GM19023 (cell line): ENCODE measurements around the gene RMI2.
"Not testable (repeated sequence)": the region's sequence is repeated elsewhere in the genome, so short reads cannot be mapped to it uniquely, and the experiment has no call there.

ENCODE experiments used
- ATAC-seq: cut with Tn5 transposase; IDR thresholded peaks from one replicate; pipeline ENCODE4 v1.9.1; 2021; ENCODE audit warnings: mild to moderate bottlenecking, moderate library complexity; ENCODE audit not compliant: unreplicated experiment

RMI2 gene

GRCh38 chr16:11350921-11351335 is 5.7 kb downstream of the RMI2 start:
- ATAC-seq, result no peak

- ATAC-seq, result no peak
Measured at GRCh38 chr16:11353158-11353557, 7.9 kb downstream of the RMI2 start.

DNA sequence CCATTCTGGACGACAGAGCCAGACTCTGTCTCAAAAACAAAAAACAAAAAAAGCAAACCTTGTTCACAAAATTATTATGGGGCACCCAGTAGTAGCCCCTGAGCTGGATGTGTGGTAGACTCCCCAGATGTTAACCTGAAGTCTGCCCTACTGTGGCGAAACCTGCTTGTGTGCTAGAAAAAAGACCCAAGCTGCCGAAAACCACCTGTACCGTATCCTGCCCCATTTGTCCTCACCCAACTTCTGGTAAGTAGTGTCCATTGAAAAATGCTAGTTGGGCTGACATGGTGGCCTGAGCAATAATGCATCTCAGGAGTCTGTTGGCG is 9.1 kb downstream of the RMI2 start:
- peak; percentile 39 for ATAC-seq

- peak; percentile 59 for ATAC-seq
Measured at GRCh38 chr16:11354733-11355574, 9.7 kb downstream of the RMI2 start.

GRCh38 chr16:11355862-11356261 is 10.6 kb downstream of the RMI2 start:
- no peak for ATAC-seq

DNA sequence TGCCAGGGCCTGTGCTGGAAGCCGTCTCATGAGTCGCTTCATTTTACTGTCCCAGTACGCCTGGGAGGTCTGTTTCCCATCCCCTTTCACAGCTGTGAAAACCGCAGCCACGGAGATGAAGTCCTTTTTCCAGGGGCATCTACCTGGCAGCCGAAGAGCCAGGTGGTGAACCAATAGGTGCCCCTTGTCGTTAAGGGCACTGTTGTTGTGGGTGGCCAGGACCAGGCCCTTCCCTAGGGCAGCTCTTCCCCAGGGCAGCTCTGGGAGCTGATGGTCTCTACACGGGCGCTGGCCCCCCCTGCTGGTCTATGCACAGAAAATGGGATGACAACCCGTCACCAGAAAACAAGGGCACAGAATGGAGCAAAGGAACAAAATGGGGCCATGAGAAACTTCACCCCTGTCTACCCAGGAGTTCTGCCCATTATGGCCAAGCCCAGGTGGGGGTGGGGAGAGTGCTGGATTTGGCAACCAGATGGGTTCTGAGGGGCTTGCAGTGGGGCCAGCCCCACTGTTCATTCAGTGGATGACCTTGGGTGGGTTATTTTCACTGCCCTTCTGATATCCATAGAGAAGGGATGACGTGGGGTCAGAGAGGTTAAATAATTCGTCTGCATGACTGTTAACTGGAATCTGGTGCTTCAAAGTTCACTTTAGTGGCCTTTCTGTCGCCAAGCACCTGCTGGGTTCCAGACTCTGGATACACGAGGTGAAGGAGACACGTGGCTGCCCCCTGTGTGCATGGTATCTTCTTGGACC is 11.5 kb downstream of the RMI2 start:
- ATAC-seq, result no peak

- no peak for ATAC-seq
Measured at GRCh38 chr16:11358531-11358930, 13.3 kb downstream of the RMI2 start.

DNA sequence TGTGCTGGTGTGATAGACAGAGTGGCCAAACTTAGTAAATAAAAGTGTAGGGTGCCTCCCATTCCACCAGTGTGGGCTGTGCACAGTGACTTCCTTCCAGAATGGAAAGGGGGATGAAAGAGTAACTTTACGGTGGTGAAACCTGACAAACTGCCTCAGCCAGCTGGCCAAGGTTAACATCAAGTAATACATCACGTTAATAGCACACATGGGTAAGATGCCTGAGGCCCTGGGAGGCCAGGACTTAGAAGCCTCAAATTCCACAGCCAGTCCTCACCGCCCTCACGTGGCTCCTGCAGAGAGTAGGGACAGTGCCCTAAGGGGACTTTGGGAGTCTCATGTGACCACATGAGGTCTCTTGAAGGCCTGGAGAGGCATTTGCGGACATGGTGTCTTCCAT is 14.1 kb downstream of the RMI2 start:
- ATAC-seq, result no peak

DNA sequence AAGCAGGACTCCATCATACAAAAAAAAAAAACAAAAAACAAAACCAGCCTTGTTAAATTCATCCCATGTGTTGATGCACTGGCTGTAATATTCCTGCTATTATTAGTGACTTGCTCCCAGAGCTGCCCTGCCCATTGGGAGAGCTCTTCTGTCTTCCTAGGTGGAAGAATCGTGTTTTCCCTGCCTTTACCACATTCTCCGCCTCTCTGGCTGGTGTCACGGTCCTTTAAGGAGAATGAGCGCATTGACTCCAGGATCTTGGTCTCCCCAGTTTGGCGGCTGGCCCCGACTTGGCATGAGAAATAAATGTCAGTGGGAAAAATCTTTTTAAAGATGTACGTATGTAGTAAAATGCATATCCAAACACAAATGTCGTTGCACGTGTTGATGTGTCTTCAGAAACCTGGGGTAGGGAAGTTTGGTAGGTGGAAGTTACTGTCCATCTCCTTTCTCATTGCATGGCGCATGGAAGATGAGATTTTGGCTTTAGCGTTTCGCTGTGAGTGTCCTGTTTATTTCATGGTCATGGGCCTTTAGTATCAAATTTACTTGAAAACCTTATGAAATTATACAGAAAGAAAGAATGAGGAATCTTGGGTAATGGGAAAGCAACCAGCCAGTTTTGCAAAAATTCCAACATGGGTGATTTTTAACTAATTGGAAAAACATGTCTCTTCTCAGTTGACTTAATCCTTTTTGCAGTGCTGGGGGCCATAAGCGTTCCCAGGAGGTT is 15.5 kb downstream of the RMI2 start:
- no peak for ATAC-seq

DNA sequence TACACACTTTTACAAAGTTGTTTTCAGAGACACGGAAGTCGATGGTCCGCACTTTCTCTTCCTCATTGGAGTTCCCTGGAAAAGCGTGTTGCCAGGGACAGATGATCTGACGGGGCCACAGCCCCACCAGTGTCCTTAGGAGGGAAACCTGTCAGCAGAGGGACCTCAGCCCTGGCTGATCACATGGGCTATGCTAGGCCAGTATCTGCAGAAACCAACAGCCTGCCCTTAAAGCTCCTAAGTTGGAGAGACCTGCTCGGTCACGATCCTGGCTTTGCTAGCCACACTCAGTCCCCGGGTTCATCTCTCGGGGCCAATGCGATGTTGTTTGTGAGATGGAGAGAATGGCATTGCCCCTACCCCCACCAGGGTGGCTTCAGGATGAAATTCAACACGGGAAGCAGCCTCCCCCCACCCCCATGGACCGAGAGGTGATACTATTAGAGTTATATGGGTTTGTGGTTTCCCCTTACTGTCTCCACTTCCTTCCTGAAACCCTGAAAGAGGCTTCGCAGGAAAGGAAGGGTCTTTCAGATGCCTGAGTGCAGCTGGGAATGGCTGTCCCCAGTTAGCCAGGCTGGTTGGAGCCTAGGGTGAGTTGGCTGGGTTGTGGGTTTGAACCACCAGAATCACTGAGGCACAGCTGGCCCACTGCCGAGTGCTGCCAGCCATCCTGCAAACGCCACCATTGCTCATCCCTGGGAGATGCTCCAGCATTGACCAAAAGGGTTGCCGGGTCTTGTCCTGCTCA is 16.6 kb downstream of the RMI2 start:
- ATAC-seq, result peak; percentile 47

GRCh38 chr16:11363927-11364258 is 18.6 kb downstream of the RMI2 start:
- no peak for ATAC-seq

GRCh38 chr16:11367483-11367906 is 22.2 kb downstream of the RMI2 start:
- no peak for ATAC-seq

DNA sequence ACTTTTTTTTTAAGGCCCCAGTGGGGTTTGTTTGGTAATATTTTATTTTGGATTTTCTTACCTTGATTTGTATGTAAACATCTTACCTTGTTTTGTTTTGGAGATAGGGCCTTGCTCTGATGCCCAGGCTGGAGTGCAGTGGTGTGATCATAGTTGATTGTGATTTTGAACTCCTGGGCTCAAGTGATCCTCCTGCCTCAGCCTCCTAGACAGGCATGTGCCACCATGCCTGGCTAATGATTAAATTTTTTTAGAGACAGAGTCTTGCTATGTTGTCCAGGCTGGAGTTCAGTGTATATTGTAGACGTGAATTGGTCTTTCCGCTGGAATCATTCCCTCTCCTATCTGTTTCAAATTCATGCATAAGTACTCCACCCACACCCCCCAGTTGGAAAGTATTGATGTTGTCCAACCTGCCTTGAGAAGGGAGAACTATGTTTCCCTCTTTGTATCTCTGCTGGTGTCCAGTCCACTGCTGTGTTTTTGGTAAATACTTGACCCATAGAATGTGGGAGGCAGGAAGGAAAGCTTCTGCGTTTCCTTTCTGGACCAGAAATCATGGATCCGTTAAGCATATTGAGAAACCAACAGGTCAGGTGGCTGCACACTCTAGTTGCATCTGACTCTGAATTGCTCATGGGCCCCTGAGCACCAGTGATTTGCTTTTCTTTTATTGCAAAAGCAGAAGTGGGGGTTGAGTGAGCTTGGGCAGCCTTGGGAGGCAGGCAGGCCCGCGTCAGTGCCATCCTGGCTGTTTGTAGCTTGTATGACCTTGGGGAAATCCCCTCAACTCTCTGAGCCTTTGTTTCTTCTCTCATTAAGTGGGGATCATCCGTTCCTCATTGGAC is 25.0 kb downstream of the RMI2 start:
- ATAC-seq, result peak; percentile 67

- ATAC-seq, result not testable (repeated sequence)
Measured at GRCh38 chr16:11370932-11371279, 25.6 kb downstream of the RMI2 start.

DNA sequence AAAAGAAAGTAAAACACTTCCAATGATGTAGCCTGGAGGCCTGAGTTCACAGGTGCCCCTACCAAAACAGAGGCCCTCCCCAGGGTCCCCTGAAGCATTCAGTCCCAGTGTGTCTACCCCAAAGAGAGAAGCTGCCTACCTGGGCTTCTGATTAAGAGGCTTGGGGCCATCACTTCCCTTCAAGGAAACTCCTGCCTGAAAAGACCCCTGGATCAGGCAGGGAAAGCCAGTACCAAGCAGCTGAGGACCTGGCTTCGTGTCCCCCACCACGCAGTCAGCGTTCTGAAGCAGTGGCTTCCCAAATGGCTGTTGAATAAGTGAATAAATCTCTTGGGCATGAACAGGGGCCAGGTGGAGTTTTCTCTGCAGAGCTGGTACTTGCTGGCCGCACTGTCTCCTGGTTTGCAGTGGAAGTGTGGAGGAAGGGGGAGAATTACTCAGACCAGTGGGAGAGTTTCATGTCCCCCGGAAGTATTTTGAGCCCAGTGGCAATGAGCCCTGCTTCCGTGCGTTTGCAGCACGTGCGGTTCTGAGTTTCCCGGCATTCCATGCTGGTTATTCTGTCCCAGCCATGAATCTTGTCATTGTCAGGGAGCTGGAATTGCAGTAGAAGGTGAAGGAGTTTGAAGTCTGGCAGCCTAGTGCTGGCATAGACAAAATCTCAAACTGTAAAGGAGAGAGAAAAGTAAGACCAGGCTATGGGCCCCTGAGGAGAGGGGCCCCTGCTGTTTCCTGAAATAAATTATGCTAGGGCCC is 27.0 kb downstream of the RMI2 start:
- ATAC-seq, result no peak

DNA sequence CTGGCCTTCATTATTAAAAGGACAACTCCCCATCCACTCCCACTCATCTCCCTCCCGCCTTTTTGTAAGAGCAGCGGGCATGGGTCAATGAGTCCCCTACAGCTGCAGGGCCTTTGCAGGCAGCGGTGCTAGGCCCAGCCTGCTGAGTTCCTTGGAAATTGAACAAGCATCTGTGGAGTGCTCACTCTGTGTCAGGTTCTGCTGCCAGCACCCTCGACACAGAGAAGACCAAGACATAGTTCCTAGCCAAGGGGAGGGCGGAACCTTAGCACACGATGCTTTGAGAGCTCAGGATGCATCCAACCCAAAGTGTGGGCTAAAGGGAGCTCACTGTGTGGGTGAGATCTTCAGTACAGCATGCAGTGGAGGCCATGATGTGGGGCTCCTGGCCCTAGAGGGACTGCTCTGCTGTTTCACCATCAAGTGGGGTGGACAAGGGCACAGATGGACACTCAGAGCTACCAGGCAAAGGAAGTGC is 27.6 kb downstream of the RMI2 start:
- ATAC-seq, result no peak

GRCh38 chr16:11374255-11374654 is 29.0 kb downstream of the RMI2 start:
- no peak for ATAC-seq

DNA sequence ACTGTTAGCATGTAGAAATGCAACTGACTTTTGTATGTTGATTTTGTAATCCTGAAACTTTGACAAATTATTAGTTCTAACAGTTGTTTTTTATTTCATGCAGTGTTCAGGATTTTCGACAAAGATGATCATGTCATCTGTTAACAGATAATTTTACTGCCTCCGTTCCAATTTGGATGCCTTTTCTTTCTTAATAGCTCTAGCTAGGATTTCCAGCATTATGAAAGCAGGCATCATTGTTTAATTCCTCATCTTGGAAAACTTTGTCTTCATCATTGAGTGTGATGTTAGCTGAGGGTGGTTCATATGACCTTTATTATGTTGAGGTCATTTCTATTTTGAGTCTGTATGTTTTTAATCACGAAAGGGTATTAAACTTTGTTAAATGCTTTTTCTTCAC is 31.9 kb downstream of the RMI2 start:
- ATAC-seq, result no peak

DNA sequence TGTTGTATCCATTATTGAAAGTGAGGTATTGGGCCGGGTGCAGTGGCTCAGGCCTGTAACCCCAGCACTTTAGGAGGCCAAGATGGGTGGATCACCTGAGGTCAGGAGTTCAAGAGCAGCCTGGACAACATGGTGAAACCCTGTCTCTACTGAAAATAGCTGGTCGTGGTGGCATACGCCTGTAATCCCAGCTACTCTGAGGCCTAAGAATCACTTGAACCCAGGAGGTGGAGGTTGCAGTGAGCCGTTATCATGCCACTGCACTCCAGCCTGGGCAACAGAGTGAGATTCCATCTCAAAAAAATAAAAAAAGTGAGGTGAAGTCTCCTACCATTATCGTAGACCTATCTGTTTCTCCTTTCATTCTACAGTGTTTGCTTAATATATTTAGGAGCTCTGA is 33.7 kb downstream of the RMI2 start:
- ATAC-seq, result not testable (repeated sequence)
